AML-193 (cell line): ENCODE data around the gene GJC2.
A peak's percentile ranks its signal among the peaks of the same experiment; 100 is the strongest.

Experiments
- DNase-seq, 2 experiments: peaks; one replicate each; lab custom pipeline; 2025; lab: John Stamatoyannopoulos, UW

GJC2 gene

DNA sequence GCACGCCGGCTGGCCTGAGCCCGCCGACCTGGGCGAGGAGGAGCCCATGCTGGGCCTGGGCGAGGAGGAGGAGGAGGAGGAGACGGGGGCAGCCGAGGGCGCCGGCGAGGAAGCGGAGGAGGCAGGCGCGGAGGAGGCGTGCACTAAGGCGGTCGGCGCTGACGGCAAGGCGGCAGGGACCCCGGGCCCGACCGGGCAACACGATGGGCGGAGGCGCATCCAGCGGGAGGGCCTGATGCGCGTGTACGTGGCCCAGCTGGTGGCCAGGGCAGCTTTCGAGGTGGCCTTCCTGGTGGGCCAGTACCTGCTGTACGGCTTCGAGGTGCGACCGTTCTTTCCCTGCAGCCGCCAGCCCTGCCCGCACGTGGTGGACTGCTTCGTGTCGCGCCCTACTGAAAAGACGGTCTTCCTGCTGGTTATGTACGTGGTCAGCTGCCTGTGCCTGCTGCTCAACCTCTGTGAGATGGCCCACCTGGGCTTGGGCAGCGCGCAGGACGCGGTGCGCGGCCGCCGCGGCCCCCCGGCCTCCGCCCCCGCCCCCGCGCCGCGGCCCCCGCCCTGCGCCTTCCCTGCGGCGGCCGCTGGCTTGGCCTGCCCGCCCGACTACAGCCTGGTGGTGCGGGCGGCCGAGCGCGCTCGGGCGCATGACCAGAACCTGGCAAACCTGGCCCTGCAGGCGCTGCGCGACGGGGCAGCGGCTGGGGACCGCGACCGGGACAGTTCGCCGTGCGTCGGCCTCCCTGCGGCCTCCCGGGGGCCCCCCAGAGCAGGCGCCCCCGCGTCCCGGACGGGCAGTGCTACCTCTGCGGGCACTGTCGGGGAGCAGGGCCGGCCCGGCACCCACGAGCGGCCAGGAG lies 8.6 kb downstream of the GJC2 start:
- DNase-seq, result no peak

GRCh38 chr1:228159008-228159665 lies 9.4 kb downstream of the GJC2 start:
- no peak for DNase-seq

GRCh38 chr1:228160201-228160761 lies 10.6 kb downstream of the GJC2 start:
- no peak for DNase-seq

- no peak for DNase-seq
These were observed 11.6 kb downstream of the GJC2 start for GRCh38 chr1:228161362-228161761.

- DNase-seq, result no peak
These were observed 12.1 kb downstream of the GJC2 start for GRCh38 chr1:228161866-228162265.

- no peak for DNase-seq
These were observed 12.7 kb downstream of the GJC2 start for GRCh38 chr1:228162286-228163006.

- no peak for DNase-seq
These were observed 13.4 kb downstream of the GJC2 start for GRCh38 chr1:228163007-228163753.

- no peak for DNase-seq
These were observed 14.2 kb downstream of the GJC2 start for GRCh38 chr1:228163776-228164519.

DNA sequence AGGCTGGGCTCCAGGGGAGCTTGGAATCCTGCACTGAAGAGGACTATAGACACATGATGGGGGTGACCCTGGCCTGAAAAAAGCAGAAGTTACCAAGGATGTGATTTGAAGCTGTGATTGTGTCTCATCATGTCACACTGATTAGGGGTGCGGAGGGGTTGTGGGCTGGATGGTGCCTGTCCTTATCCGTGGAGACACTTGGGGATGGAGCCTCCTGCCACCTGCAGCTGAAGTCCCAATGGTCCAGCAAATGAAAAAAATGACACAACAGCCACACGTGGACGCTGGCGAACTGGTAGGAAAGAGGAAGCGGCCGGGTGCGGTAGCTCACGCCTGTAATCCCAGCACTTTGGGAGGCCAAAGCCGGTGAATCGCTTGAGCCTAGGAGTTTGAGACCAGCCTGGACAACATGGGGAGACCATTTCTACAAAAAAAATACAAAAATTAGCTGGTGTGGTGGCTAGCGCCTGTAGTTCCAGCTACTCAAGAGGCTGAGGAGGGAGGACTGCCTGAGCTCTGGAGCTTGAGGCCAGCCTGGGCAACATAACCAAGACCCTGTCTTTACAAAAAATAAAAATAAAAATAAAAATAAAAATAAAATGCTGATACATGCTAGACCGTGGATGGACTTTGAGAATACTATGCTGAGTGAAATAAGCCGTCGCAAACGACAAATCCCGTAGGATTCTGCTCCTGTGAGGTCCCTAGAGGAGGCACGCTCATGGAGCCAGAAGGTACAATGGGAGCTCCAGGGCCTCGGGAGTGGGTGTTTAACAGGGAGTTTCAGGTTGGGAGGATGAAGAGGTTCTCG lies 15.0 kb downstream of the GJC2 start:
- DNase-seq, result peak; percentile 3 to 43

DNA sequence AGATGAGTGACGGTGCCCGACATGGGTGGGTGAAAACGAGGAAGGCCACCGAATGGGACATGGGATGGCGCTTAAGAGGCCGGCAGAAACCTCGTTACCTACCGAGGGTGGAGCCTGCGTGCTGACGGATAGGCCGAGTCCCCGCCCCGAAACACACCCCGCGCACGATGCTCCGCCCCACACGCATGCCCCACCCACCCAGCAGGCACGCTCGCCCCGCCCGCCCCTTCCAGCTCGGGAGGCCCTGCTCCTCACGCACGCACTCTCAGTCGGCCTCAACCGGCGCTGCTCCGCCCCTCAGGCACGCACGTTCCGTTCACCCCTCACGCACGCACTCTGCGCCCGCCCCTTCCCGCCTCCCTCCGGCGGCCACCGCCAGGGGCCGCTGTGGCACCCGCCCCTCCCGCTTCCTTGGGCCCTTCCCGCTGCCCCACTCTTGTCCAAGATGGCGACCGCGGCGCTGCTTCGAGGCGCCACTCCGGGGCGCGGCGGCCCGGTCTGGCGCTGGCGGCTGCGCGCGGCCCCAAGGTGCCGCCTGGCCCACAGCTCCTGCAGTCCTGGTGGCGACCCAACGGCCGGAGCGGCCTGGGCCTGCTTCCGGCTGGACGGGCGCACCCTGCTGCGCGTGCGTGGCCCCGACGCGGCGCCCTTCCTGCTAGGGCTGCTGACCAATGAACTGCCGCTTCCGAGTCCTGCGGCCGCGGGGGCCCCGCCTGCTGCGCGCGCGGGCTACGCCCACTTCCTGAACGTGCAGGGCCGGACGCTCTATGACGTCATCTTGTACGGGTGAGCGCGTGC lies 15.8 kb downstream of the GJC2 start, which contains the start of gene IBA57:
Gene IBA57, plus strand, starts transcription at position 433 of the 798 bp plus-strand sequence. Its CDS starts 13 bp downstream, at position 446.
- DNase-seq, result peak; percentile 91 to 92

DNA sequence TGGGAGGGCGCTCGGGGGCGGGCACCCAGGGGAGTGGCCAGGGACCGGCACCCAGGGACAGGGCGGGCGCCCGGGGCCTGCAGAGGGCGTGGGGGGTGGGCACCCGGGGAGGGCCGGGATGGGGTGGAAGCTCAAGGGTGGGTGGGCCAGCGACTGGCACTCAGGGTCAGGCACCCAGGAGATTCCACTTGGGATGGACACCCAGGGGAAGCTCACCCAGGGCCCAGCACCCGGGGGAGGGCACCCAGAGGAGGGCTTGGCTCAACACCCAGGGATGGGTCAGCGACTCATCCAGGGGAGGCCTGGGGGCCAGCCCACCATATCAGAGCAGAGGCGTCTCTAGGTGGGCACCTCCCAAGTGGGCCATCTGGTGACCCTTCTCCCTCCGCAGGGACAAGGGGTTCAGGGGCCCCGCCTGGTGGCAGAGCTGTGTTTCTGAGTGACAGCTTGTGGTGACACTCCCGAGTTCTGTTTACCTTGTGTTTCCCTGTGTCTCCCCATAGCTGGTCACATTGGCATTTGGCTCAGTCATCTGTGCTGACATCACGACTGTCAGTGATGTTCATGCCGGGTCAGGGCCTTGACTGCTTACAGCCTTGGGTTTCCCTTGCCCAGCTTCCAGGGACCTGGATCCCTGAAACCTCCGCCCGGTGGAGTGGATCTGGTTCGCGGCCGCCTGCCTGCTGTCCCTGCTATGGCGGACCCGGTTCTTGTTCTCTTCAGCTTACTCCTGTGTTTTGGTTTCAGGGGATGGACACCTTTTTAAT lies 16.6 kb downstream of the GJC2 start:
- DNase-seq, result peak; percentile 25 to 38

GRCh38 chr1:228168563-228169270 lies 19.0 kb downstream of the GJC2 start:
- DNase-seq, result no peak

GRCh38 chr1:228169345-228169744 lies 19.6 kb downstream of the GJC2 start:
- no peak for DNase-seq

- DNase-seq, result no peak
These were observed 20.9 kb downstream of the GJC2 start for GRCh38 chr1:228170666-228171065.

DNA sequence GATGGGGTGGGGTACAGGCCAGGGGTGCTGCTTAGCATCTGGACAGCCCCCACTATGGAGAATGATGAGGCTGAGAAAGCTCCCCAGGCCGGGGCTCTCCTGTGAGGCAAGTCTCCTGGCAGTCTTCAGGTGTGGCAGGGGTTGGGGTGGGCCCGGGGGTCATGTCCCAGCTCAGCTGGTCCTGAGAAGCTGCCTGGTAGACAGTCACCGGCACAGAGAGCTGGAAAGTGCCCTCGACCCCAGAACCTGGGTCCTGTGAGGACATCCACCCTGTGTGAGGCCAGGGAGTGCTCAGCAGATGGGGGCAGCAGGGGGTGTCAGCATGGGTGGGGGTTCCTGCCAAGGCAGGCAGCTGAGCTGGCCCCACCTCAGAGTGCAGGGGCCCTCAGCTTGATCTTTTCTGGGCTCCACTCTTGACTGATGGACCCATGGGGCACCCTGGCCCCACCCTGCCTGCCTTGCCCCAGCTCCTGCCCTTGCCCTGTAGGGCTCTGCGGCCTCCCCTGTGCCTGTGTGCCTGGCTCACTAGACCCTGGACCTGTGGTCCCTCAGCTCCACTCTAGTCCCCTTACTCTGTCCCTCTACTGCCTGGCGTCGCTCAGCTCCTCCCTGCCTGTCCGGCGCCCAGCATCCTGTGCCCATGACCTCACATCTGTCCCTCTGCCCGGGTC lies 21.6 kb downstream of the GJC2 start:
- no peak for DNase-seq

- DNase-seq, result no peak
These were observed 23.1 kb downstream of the GJC2 start for GRCh38 chr1:228172591-228173527.
